H1 (cell line): ENCODE measurements around the gene CNST. TPM values are rescaled to one million over a fixed set of nuclear protein-coding genes. Genes with fewer than 3 reads are reported as not detected.
"Not testable (repeated sequence)": the region's sequence is repeated elsewhere in the genome, so short reads cannot be mapped to it uniquely, and the experiment has no call there.

Experiments
- CTCF ChIA-PET: fragments of 300-600 bp; sonication (Branson Sonifier 250); formaldehyde crosslinking; loops from one replicate; lab custom pipeline; 2021; ENCODE audit not compliant: partially characterized antibody; lab: Charles Lee
- POLR2A ChIA-PET: fragments of 300-600 bp; sonication (Branson Sonifier 250); formaldehyde crosslinking; loops from one replicate; lab custom pipeline; 2021; ENCODE audit warnings: inconsistent platforms; ENCODE audit not compliant: partially characterized antibody; lab: Charles Lee
- DNase-seq, 2 experiments: peaks; one replicate each; pipeline versions ENCODE4 v3.0.0 to v3.0.0-alpha.2; 2010 to 2022; ENCODE audit warnings: low spot score in 2 of 2, low read depth in 1 of 2, mixed read lengths in 1 of 2
- FAIRE-seq: peaks from 2 replicates; lab custom pipeline; 2011; peaks lifted over from hg19 to GRCh38; lab: Jason Lieb, UNC
- H2AFZ ChIP-seq: 2 replicates; pipeline ENCODE4 v1.8.1; 2012; ENCODE audit warnings: low read length, inconsistent platforms
- H2AK5ac ChIP-seq: 2 replicates; pipeline ENCODE4 v1.6.1; 2013; ENCODE audit warnings: low read depth, low read length
- H2BK120ac ChIP-seq: replicated peaks from 2 replicates; pipeline ENCODE3; 2013; ENCODE audit warnings: low read depth, low read length, inconsistent platforms
- H2BK12ac ChIP-seq: 2 replicates; pipeline ENCODE4 v1.6.1; 2013; ENCODE audit warnings: low read depth, low read length
- H2BK15ac ChIP-seq: 2 replicates; pipeline ENCODE4 v1.6.1; 2013; ENCODE audit warnings: low read length
- H2BK20ac ChIP-seq: 2 replicates; pipeline ENCODE4 v1.6.1; 2013; ENCODE audit warnings: low read length
- H2BK5ac ChIP-seq: 2 replicates; pipeline ENCODE4 v1.6.1; 2013; ENCODE audit warnings: low read depth, low read length
- H3K14ac ChIP-seq: 2 replicates; pipeline ENCODE4 v1.6.1; 2013; ENCODE audit warnings: inconsistent platforms; ENCODE audit not compliant: insufficient read length
- H3K18ac ChIP-seq: 2 replicates; pipeline ENCODE4 v1.6.1; 2013; ENCODE audit warnings: low read length; ENCODE audit errors: extremely low read depth
- H3K23ac ChIP-seq: 2 replicates; pipeline ENCODE4 v1.6.1; 2013; ENCODE audit warnings: inconsistent platforms; ENCODE audit not compliant: insufficient read length
- H3K23me2 ChIP-seq: 2 replicates; pipeline ENCODE4 v1.6.1; 2013; ENCODE audit warnings: low read depth, low read length
- H3K27ac ChIP-seq: 2 replicates; pipeline ENCODE4 v1.6.1; 2011; ENCODE audit warnings: low read depth, low read length, inconsistent platforms
- H3K27me3 ChIP-seq, 4 experiments: replicated peaks in 1 of 4; 1 replicate in 1 of 4; 2 replicates in 3 of 4; pipeline versions ENCODE4 v1.6.1 to v1.8.1; 2011 to 2013; ENCODE audit warnings: low read length in 3 of 4, mild to moderate bottlenecking in 3 of 4, inconsistent platforms in 2 of 4, mixed read lengths in 2 of 4, moderate library complexity in 1 of 4; ENCODE audit not compliant: control insufficient read depth in 3 of 4, insufficient read depth in 3 of 4; ENCODE audit errors: extremely low read depth in 1 of 4
- H3K36me3 ChIP-seq, 4 experiments: 2 replicates each; pipeline versions ENCODE4 v1.6.1 to v1.8.1; 2011 to 2013; ENCODE audit warnings: mild to moderate bottlenecking in 4 of 4, low read length in 3 of 4, moderate library complexity in 2 of 4, control low read depth in 1 of 4, inconsistent platforms in 1 of 4; ENCODE audit not compliant: insufficient read depth in 4 of 4, control insufficient read depth in 2 of 4
- H3K4ac ChIP-seq: replicated peaks from 2 replicates; pipeline ENCODE3; 2013; ENCODE audit warnings: low read length, low read depth, mixed read lengths, inconsistent platforms; ENCODE audit not compliant: insufficient read length
- H3K4me1 ChIP-seq, 4 experiments: replicated peaks in 1 of 4; 1 replicate in 1 of 4; 2 replicates in 3 of 4; pipeline versions ENCODE4 v1.6.1 to v1.8.1; 2011 to 2013; ENCODE audit warnings: low read length in 3 of 4, inconsistent platforms in 2 of 4, mixed read lengths in 1 of 4; ENCODE audit not compliant: insufficient read depth in 4 of 4, control insufficient read depth in 3 of 4
- H3K4me2 ChIP-seq, 2 experiments: 2 replicates each; pipeline versions ENCODE4 v1.6.1 to v1.8.1; 2011 to 2013; ENCODE audit warnings: low read depth in 2 of 2, low read length in 2 of 2, control low read depth in 1 of 2, inconsistent platforms in 1 of 2, mild to moderate bottlenecking in 1 of 2; ENCODE audit not compliant: insufficient read depth in 1 of 2
- H3K4me3 ChIP-seq, 4 experiments: fragments of 200-600, 300-600 bp in 1 of 4; sonication (generic), shearing (Covaris generic), sonication (Bioruptor Twin) in 1 of 4; 2 replicates each; pipeline versions ENCODE4 v1.5.1 to v1.8.1; 2011 to 2016; ENCODE audit warnings: low read length in 4 of 4, low read depth in 3 of 4, control low read depth in 2 of 4, inconsistent platforms in 2 of 4, mild to moderate bottlenecking in 2 of 4, mixed read lengths in 1 of 4, moderate library complexity in 1 of 4; ENCODE audit not compliant: insufficient read depth in 2 of 4; ENCODE audit errors: extremely low read depth in 1 of 4
- H3K56ac ChIP-seq: replicated peaks from 2 replicates; pipeline ENCODE3; 2013; ENCODE audit warnings: low read depth, mild to moderate bottlenecking, mixed read lengths, low read length, inconsistent platforms; ENCODE audit not compliant: insufficient read length
- H3K79me1 ChIP-seq: 2 replicates; pipeline ENCODE4 v1.6.1; 2013; ENCODE audit warnings: low read depth, low read length, control low read depth
- H3K79me2 ChIP-seq, 2 experiments: 2 replicates each; pipeline versions ENCODE4 v1.6.1 to v1.8.1; 2012 to 2013; ENCODE audit warnings: low read length in 2 of 2, mild to moderate bottlenecking in 2 of 2, inconsistent platforms in 1 of 2; ENCODE audit not compliant: insufficient read depth in 2 of 2, control insufficient read depth in 1 of 2
- H3K9ac ChIP-seq, 4 experiments: replicated peaks in 1 of 4; 1 replicate in 1 of 4; 2 replicates in 3 of 4; pipeline versions ENCODE4 v1.6.1 to v1.8.1; 2011 to 2013; ENCODE audit warnings: low read depth in 3 of 4, low read length in 3 of 4, control low read depth in 2 of 4, mild to moderate bottlenecking in 2 of 4, moderate library complexity in 2 of 4, inconsistent platforms in 1 of 4; ENCODE audit errors: extremely low read depth in 1 of 4
- H3K9me3 ChIP-seq, 2 experiments: 2 replicates each; pipeline versions ENCODE4 v1.6.1 to v1.8.1; 2012 to 2013; ENCODE audit warnings: mild to moderate bottlenecking in 2 of 2, moderate library complexity in 2 of 2, control low read depth in 1 of 2, inconsistent platforms in 1 of 2, low read depth in 1 of 2, low read length in 1 of 2, mixed read lengths in 1 of 2; ENCODE audit not compliant: insufficient read depth in 2 of 2
- H4K20me1 ChIP-seq, 2 experiments: replicated peaks in 1 of 2; 2 replicates each; pipeline versions ENCODE3 to v1.8.1; 2011 to 2013; ENCODE audit warnings: inconsistent platforms in 2 of 2, low read length in 2 of 2, mild to moderate bottlenecking in 1 of 2; ENCODE audit not compliant: insufficient read depth in 2 of 2, control insufficient read depth in 1 of 2
- H4K5ac ChIP-seq: 2 replicates; pipeline ENCODE4 v1.6.1; 2013; ENCODE audit warnings: low read length, low read depth, mixed read lengths, inconsistent platforms; ENCODE audit not compliant: insufficient read length
- H4K8ac ChIP-seq: 2 replicates; pipeline ENCODE4 v1.8.0; 2013; ENCODE audit warnings: mild to moderate bottlenecking, moderate library complexity, low read length, inconsistent platforms; ENCODE audit not compliant: insufficient read depth; ENCODE audit errors: extremely low read depth
- H4K91ac ChIP-seq: replicated peaks from 2 replicates; pipeline ENCODE3; 2013; ENCODE audit warnings: low read length, mixed read lengths, inconsistent platforms; ENCODE audit not compliant: insufficient read length
- WGBS, 2 experiments: shearing (Covaris generic) in 1 of 2; methylation state at CpG; one replicate each; pipeline versions ENCODE4 v1.1.6 to v1.1.7; 2013 to 2015; ENCODE audit warnings: low lambda C conversion rate in 2 of 2, mixed read lengths in 2 of 2, inconsistent platforms in 1 of 2, low coverage in 1 of 2, missing lambda C conversion rate in 1 of 2; ENCODE audit not compliant: insufficient replicate concordance in 2 of 2, insufficient coverage in 1 of 2, insufficient read length in 1 of 2; ENCODE audit errors: extremely low coverage in 1 of 2, missing lambda C conversion rate in 1 of 2; 5-methylcytosine and 5-hydroxymethylcytosine counted together
- polyA plus RNA-seq, 7 experiments: library from polyadenylated mRNA; depleted of rRNA in 3 of 7; stranded (reverse) in 5 of 7; unstranded in 2 of 7; fragments of >200 nt in 5 of 7; fragments of 200-250 nt in 2 of 7; gene quantifications; 1 replicate in 5 of 7; 2 replicates in 1 of 7; 4 replicates in 1 of 7; pipeline versions ENCODE4 v1.2.1 to v1.2.3, GENCODE V29; 2011 to 2013; ENCODE audit warnings: missing spikeins in 2 of 7, mixed read lengths in 2 of 7
- total RNA-seq: library from RNA; stranded (reverse); fragmentation: NEBNext Ultra II Directional; extraction: Animal tissue kit (Norgen Biotek cat#: 25700); gene quantifications from 2 replicates; pipeline ENCODE4 v1.2.1, GENCODE V29; 2021

Gene CNST
- total and polyA plus RNA-seq, 2 of the 8 experiments (the other 6 are each of a cell fraction or from before 2014, with no cell fraction given): 5.3 to 21.3 TPM

DNA sequence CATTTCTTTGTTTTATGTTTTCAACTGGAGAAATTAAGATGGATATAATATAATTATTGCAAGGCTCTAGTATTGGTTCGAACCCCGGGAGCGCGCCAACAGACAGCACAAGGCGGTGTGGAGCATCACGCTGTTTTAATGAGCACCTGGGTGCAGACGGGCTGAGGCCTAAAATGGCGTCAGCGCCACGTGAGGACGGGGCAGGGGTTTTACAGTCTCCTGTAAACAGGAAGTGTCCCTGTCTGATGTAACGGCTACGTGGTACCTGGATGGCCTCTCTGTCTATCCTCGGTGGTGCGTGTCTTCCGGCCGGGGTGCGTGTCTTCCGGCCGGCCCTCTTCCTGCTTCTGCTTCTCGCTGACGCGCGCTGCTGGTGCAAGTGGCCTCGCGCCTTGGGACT lies 68.4 kb downstream of the CNST start:
- H3K79me1 ChIP-seq, H3K14ac ChIP-seq, H2BK12ac ChIP-seq, H2BK5ac ChIP-seq, H3K23ac ChIP-seq, H3K79me2 ChIP-seq, H3K27me3 ChIP-seq, H2BK20ac ChIP-seq, H2BK120ac ChIP-seq, H3K18ac ChIP-seq, H2AK5ac ChIP-seq, DNase-seq, H4K8ac ChIP-seq, FAIRE-seq, H4K20me1 ChIP-seq, H4K91ac ChIP-seq, H3K56ac ChIP-seq, H4K5ac ChIP-seq, POLR2A ChIA-PET, H3K27ac ChIP-seq, CTCF ChIA-PET, H2AFZ ChIP-seq, H3K4me1 ChIP-seq, H3K4me2 ChIP-seq, H3K23me2 ChIP-seq, H2BK15ac ChIP-seq, H3K9ac ChIP-seq, H3K4me3 ChIP-seq, H3K36me3 ChIP-seq, H3K4ac ChIP-seq, H3K9me3 ChIP-seq: not testable (repeated sequence)
- 89% methylated on average over 11 of the region's 26 CpGs; no CpG with 5 or more reads in 1 of the 2 experiments for WGBS, 2 experiments
